GM18858 (cell line): Measurements from ENCODE around the gene PDE11A.

Source experiments
- ATAC-seq: cut with Tn5 transposase; IDR thresholded peaks from one replicate; pipeline ENCODE4 v1.9.1; 2021; ENCODE audit not compliant: unreplicated experiment

PDE11A gene

GRCh38 chr2:177582000-177582399 lies 490.6 kb downstream of the PDE11A start:
- ATAC-seq = no peak

DNA sequence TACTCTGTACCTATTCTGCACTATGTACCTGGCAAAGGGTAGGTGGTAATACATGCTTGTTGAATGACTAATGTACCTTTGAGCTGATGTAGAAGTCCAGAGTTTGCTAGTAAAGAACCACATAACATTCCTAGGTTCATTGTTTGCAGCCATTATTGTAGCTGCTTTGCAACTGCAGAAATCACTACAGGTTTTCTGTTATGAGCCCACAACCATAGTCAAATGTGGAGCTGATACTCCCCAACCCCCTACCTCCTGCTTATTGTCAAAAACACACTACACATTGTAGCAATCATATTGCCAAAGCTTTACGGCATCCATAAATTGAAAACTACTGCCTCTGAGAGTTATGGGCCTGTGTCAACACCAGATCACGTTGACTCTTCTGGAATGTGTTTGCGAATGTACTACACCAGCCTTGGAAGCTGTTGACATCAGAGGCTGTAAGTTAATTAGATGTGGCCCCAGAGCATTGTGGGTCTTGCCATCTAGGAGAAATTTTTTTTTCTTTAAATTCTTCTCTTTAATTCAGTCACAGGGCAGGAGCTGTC lies 493.0 kb downstream of the PDE11A start:
- ATAC-seq = no peak

DNA sequence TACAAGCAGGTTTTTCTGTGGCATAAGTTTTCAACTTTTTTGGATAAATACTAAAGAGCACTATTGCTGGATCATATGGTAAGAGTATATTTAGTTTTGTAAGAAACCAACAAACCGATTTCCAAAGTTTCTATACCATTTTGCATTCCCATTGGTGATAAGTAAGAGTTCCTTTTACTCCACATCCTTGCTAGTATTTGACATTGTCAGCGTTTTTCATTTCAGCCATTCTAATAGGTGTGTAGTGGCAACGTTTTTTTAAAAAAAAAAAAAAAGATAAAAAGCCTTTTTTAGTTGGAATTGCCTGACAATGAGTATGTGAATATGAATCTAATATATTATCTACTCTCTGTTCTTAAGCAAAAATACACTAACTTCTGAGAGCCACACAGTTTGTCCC lies 494.1 kb downstream of the PDE11A start:
- ATAC-seq = no peak

GRCh38 chr2:177577075-177577474 lies 495.5 kb downstream of the PDE11A start:
- ATAC-seq = no peak

DNA sequence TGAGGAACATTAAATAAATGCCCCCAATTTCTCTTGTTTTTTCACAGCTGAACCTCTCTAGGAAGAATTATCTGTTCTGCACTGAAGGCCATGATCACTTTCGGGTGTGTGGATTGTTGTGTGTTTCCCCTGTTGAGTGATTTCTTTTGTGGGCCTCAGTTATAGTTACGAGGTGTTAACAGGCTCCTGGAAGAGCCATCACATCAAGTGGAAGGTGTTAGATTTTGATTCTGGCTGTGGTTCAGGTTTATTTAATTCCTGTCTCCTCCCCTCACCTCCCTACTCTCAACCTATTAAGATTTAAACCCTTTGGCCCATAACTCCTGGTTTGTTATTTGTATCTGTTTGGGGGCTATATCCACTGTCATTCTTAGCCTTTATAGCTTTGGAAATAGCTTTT lies 497.2 kb downstream of the PDE11A start:
- ATAC-seq = no peak

DNA sequence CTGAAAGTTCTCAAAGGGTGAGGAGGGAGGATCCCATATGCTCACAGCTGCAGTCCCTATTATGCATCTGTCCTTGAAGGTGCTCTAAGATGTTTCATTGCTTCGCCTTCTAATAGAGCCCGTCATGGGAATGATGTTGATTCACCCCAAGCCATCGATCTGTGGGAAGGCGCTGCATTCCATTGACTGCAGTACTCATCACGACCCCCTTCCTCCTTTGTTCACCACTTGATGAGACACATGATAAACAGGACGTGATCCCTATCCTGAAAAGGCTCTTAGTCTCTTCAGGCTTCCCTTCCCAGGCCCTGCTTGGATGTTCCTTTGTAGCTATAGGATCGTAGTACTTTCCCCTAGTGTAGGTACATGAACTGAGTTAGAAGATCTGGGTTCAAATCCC lies 498.2 kb downstream of the PDE11A start:
- ATAC-seq = no peak
